NT2/D1 (cell line): ENCODE results near the gene TFAP2E.

Experiments
- SUZ12 ChIP-seq: IDR thresholded peaks from 2 replicates; pipeline ENCODE4 v1.6.1; 2011; ENCODE audit not compliant: insufficient read length, insufficient read depth; ENCODE audit errors: extremely low read depth
- ZNF274 ChIP-seq: IDR thresholded peaks from 2 replicates; pipeline ENCODE4 v1.6.1; 2011; ENCODE audit warnings: mild to moderate bottlenecking, low read depth, low read length

DNA sequence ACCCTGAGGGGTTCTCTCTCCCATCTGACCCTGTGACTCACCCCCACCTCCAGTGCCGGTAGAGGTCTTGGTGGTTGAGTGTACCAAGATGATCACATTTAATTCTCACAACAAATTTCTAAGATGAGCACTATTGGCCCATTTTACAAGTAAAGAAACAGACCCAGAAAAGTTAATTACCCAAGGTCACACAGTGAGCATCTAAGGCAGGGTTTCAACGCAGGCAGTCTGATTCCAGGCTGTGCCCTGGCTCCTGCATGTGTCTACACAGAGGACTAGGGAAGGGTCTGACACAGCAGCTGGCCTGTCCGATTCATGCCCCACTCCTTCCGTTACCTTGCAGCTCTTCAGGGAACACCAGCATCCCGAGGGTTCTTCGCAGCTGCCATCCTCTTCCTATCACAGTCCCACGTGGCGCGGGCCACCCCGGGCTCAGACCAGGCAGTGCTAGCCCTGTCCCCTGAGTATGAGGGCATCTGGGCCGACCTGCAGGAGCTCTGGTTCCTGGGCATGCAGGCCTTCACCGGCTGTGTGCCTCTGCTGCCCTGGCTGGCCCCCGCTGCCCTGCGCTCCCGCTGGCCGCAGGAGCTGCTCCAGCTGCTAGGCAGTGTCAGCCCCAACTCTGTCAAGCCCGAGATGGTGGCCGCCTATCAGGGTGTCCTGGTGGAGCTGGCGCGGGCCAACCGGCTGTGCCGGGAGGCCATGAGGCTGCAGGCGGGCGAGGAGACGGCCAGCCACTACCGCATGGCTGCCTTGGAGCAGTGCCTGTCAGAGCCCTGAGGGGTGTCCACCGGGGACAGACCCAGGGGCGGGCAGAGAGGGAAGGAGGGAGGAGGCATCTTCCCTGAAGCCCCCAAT, 8.0 kb upstream of the TFAP2E start:
- no peak for TF ChIP-seq ZNF274
- TF ChIP-seq SUZ12 = no peak
